Ascending aorta (tissue), 2 donors: ENCODE data around the gene TMEM164. TPM values are rescaled to one million over a fixed set of nuclear protein-coding genes. Genes with fewer than 3 reads are reported as not detected.

Experiments
- DNase-seq, 2 donors: peaks; one replicate each; pipeline ENCODE4 v3.0.0-alpha.2; 2019; ENCODE audit warnings: low spot score in 2 of 2
- H3K27ac ChIP-seq, 2 donors: fragments of 200-600 bp; sonication (generic); one replicate each; pipeline ENCODE4 v1.5.1; 2016 to 2017; ENCODE audit warnings: mild to moderate bottlenecking in 1 of 2
- H3K27me3 ChIP-seq: fragments of 200-600 bp; sonication (generic); one replicate; pipeline ENCODE4 v1.5.1; 2017
- H3K36me3 ChIP-seq, 2 donors: fragments of 200-600 bp; sonication (generic); one replicate each; pipeline ENCODE4 v1.5.1; 2016
- H3K4me1 ChIP-seq, 2 donors: fragments of 200-600 bp; sonication (generic); one replicate each; pipeline ENCODE4 v1.5.1; 2016 to 2017; ENCODE audit warnings: mild to moderate bottlenecking in 1 of 2
- H3K4me3 ChIP-seq, 2 donors: fragments of 200-600 bp; sonication (generic); one replicate each; pipeline ENCODE4 v1.5.1; 2016 to 2017; ENCODE audit warnings: mild to moderate bottlenecking in 1 of 2
- H3K9me3 ChIP-seq, 2 donors: fragments of 200-600 bp; sonication (generic); one replicate each; pipeline ENCODE4 v1.5.1; 2016
- intact Hi-C: fragments of 100-400 bp; cut with DNase I; formaldehyde crosslinking; loops from one replicate; pipeline ENCODE4 v1.15.1; 2023
- total RNA-seq: library from RNA; depleted of rRNA; stranded (reverse); fragments of >200 nt; gene quantifications from one replicate; pipeline ENCODE4 v1.1.0, GENCODE V29; 2016
- TF ChIP-seq, protein P1 (sequence below), 3 experiments: fragments of 200-600 bp in 2 of 3; fragments of 450-650 bp in 1 of 3; sonication (generic) in 2 of 3; IDR thresholded peaks; one replicate each; pipeline ENCODE4 v1.5.1; 2016 to 2019; ENCODE audit warnings: antibody characterized with exemption in 3 of 3, mild to moderate bottlenecking in 1 of 3, moderate library complexity in 1 of 3

TMEM164 gene
- total RNA-seq, 1 donor from 2014 or later, result 15.0 TPM

DNA sequence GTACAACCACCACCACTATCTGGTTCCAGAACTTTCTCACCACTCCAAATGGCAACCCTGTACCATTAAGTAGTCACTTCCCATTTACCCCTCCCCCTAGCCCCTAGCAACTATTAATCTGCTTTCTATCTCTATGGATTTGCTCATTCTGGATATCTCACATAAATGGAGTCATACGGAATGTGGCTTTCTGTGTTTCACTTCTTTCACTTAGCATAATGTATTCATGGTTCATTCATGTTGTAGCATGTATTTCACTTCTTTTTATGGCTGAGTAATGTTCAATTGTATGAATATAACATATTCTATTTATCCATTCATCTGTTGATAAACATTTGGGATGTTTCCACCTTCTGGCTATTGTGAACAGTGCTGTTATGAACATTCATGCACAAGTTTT lies 210.3 kb downstream of the TMEM164 start:
- Histone ChIP-seq H3K4me1 (no peaks in the 10 kb centered on the region), H3K27me3 (no peaks in the 10 kb centered on the region), H3K36me3 (no peaks in the 10 kb centered on the region), H3K9me3 (no peaks in the 10 kb centered on the region), H3K27ac (no peak overlapping the region), H3K4me3 (no peak overlapping the region)
- TF ChIP-seq, protein P1, sequence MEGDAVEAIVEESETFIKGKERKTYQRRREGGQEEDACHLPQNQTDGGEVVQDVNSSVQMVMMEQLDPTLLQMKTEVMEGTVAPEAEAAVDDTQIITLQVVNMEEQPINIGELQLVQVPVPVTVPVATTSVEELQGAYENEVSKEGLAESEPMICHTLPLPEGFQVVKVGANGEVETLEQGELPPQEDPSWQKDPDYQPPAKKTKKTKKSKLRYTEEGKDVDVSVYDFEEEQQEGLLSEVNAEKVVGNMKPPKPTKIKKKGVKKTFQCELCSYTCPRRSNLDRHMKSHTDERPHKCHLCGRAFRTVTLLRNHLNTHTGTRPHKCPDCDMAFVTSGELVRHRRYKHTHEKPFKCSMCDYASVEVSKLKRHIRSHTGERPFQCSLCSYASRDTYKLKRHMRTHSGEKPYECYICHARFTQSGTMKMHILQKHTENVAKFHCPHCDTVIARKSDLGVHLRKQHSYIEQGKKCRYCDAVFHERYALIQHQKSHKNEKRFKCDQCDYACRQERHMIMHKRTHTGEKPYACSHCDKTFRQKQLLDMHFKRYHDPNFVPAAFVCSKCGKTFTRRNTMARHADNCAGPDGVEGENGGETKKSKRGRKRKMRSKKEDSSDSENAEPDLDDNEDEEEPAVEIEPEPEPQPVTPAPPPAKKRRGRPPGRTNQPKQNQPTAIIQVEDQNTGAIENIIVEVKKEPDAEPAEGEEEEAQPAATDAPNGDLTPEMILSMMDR (IDR thresholded peaks at IDR 0.05), result no peak
- no peak for DNase-seq
- intact Hi-C loops, result no loop called here

- intact Hi-C loops, result no loop called here
Observed at GRCh38 chrX:110214684-110215083, 211.8 kb downstream of the TMEM164 start.

DNA sequence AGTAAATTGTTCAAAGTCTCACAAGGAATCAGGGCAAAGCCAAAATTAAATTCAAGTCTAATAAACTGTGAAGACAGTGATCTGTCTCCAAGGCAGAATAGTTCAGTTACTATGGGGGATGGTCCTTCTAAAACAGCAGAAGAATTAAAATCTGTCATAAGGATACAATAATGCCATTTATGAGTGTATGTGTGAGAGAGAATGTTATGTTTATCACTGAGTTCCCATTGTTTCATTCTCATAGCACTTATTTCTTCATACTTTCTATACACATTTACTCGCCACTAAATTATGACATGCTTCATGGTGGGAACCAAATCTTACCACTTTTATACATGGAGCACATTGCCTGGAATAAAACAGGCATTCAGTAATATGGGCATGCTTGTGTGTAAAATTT lies 212.5 kb downstream of the TMEM164 start:
- H3K27me3 ChIP-seq, result no peaks in the 10 kb centered on the region
- H3K36me3 ChIP-seq, result no peaks in the 10 kb centered on the region
- intact Hi-C loops, result no loop called here
- no peaks in the 10 kb centered on the region for H3K4me1 ChIP-seq
- H3K4me3 ChIP-seq, result no peak overlapping the region
- TF ChIP-seq, protein P1 (IDR thresholded peaks at IDR 0.05), result no peak
- no peak overlapping the region for H3K27ac ChIP-seq
- no peak for DNase-seq
- no peaks in the 10 kb centered on the region for H3K9me3 ChIP-seq

More at GRCh38 chrX:110214684-110215083, 211.8 kb downstream of the TMEM164 start:
- TF ChIP-seq, protein P1 (IDR thresholded peaks at IDR 0.05), result no peak
- Histone ChIP-seq H3K36me3 (no peaks in the 10 kb centered on the region), H3K9me3 (no peaks in the 10 kb centered on the region), H3K4me1 (no peaks in the 10 kb centered on the region), H3K27ac (no peak overlapping the region), H3K4me3 (no peak overlapping the region), H3K27me3 (no peaks in the 10 kb centered on the region)
- no peak for DNase-seq

DNA sequence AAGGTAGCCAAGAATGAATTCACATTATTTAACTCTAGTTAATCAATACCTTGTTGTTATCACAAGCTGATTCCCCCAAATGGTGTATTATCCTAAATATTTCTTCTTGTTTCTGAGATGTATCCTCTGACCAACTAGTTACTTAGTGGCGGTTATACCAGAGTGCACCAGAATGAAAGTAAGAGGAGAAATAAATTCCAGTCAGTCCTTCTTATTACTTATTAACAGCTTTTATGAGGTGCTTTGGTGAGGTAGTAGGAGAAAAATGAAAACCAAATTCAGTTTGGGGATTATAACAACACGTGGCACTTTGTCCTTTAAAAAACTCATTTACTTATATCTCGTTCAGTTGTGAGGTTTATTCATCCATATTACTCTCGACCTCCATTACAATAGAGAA lies 213.1 kb downstream of the TMEM164 start:
- H3K27me3 ChIP-seq, result no peaks in the 10 kb centered on the region

GRCh38 chrX:110218591-110218990 lies 215.7 kb downstream of the TMEM164 start:
- intact Hi-C loops, result no loop called here
- no peaks in the 10 kb centered on the region for H3K4me1 ChIP-seq
- no peak for DNase-seq
- no peak overlapping the region for H3K4me3 ChIP-seq
- no peaks in the 10 kb centered on the region for H3K36me3 ChIP-seq
- H3K27me3 ChIP-seq, result no peaks in the 10 kb centered on the region
- H3K27ac ChIP-seq, result no peak overlapping the region
- H3K9me3 ChIP-seq, result no peaks in the 10 kb centered on the region
- TF ChIP-seq, protein P1 (IDR thresholded peaks at IDR 0.05), result no peak

More for the DNA sequence above, 213.1 kb downstream of the TMEM164 start:
- intact Hi-C loops, result no loop called here
- TF ChIP-seq, protein P1 (IDR thresholded peaks at IDR 0.05), result no peak
- H3K9me3 ChIP-seq, result no peaks in the 10 kb centered on the region
- DNase-seq, result no peak
- H3K4me1 ChIP-seq, result no peaks in the 10 kb centered on the region
- no peak overlapping the region for H3K4me3 ChIP-seq
- H3K27ac ChIP-seq, result no peak overlapping the region
- H3K36me3 ChIP-seq, result no peaks in the 10 kb centered on the region

GRCh38 chrX:110219920-110220319 lies 217.0 kb downstream of the TMEM164 start:
- TF ChIP-seq, protein P1 (IDR thresholded peaks at IDR 0.05), result no peak

More at GRCh38 chrX:110219920-110220319, 217.0 kb downstream of the TMEM164 start:
- Histone ChIP-seq H3K36me3 (no peaks in the 10 kb centered on the region), H3K4me1 (no peaks in the 10 kb centered on the region), H3K9me3 (no peaks in the 10 kb centered on the region), H3K27me3 (no peaks in the 10 kb centered on the region), H3K4me3 (no peak overlapping the region), H3K27ac (no peak overlapping the region)
- DNase-seq, result no peak
- intact Hi-C loops, result no loop called here
